ENCODE data around the gene FAM13C.

DNA sequence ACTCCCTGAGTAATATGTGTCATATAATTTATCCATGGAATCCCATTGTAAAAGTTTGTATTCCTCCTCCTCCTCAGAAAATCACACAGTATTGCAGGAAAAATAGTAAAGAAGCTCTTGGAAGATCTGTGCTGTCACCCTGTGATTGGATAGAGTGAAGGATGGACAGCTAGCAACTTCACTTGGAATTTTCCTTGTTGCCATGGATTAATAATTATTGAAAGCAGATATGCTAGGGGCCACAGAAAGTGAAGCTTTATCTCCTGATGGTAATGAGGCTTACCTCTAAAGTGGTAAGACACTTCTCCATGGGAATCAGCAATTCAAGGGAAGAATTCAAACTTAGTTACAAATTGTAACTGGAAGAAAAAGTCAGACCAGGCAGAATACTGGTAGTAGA, 137.1 kb downstream of the FAM13C start:
- TF ChIP-seq, protein P1, sequence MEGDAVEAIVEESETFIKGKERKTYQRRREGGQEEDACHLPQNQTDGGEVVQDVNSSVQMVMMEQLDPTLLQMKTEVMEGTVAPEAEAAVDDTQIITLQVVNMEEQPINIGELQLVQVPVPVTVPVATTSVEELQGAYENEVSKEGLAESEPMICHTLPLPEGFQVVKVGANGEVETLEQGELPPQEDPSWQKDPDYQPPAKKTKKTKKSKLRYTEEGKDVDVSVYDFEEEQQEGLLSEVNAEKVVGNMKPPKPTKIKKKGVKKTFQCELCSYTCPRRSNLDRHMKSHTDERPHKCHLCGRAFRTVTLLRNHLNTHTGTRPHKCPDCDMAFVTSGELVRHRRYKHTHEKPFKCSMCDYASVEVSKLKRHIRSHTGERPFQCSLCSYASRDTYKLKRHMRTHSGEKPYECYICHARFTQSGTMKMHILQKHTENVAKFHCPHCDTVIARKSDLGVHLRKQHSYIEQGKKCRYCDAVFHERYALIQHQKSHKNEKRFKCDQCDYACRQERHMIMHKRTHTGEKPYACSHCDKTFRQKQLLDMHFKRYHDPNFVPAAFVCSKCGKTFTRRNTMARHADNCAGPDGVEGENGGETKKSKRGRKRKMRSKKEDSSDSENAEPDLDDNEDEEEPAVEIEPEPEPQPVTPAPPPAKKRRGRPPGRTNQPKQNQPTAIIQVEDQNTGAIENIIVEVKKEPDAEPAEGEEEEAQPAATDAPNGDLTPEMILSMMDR (IDR thresholded peaks at IDR 0.05): no peak
- TF ChIP-seq POLR2A (IDR thresholded peaks at IDR 0.05): no peak
